Measurements from ENCODE around the gene PRAMEF13.
"Not testable (repeated sequence)": the region's sequence is repeated elsewhere in the genome, so short reads cannot be mapped to it uniquely, and the experiment has no call there.

The PRAMEF13 gene, protein sequence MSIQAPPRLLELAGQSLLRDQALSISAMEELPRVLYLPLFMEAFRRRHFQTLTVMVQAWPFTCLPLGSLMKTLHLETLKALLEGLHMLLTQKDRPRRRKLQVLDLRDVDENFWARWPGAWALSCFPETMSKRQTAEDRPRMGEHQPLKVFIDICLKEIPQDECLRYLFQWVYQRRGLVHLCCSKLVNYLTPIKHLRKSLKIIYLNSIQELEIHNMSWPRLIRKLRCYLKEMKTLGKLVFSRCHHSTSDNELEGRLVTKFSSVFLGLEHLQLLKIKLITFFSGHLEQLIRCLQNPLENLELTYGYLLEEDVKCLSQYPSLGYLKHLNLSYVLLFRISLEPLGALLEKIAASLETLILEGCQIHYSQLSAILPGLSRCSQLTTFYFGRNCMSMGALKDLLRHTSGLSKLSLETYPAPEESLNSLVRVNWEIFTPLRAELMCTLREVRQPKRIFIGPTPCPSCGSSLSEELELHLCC

DNA sequence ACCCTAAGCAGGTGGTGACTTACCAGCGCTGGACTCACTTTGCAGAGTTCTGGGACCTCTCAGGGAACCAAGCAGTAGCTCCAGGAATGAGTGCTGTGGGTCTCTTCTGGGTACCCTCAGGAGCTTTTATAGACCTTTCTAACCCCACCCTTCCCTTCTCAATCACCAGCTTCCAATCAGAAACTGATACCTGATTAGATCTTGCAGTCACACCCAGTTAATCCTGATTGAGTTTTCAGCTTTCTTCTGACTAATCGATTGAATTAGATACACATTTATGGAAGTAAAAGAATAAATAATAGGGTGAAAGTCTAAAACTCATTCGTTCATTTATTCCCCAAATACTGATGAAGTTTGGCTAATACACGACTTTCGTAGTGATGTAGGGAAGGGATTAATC lies at the start of gene PRAMEF13:
Gene PRAMEF13 (minus strand): TSS at position 101 of the 400 bp plus-strand sequence. CDS start 1,820 bp downstream, outside the sequence.
- not testable (repeated sequence) for H3K27me3 ChIP-seq (ENCODE audit: control insufficient read depth, low read length); H3K4me3 ChIP-seq (ENCODE audit: low read length); H3K36me3 ChIP-seq (ENCODE audit: control insufficient read depth, low read length); H3K79me2 ChIP-seq (ENCODE audit: control insufficient read depth, low read length); H3K9me3 ChIP-seq (ENCODE audit: control insufficient read depth, insufficient read depth, low read length); H3K4me2 ChIP-seq (ENCODE audit: low read length); H3K4me1 ChIP-seq (ENCODE audit: control insufficient read depth, low read length); H3F3A ChIP-seq (ENCODE audit: control insufficient read depth, insufficient read depth); H4K20me1 ChIP-seq (ENCODE audit: control insufficient read depth, insufficient read depth, low read depth, low read length); H3K27ac ChIP-seq (ENCODE audit: low read depth, low read length); H3K9me2 ChIP-seq (replicated peaks; ENCODE audit: control insufficient read depth, low read length)

GRCh38 chr1:13247122-13247521 lies 45.9 kb upstream of the PRAMEF13 start:
- not testable (repeated sequence) for H3K79me2 ChIP-seq (ENCODE audit: control insufficient read depth, low read length); H3F3A ChIP-seq (ENCODE audit: control insufficient read depth, insufficient read depth); H3K4me2 ChIP-seq (ENCODE audit: low read length); H3K27me3 ChIP-seq (ENCODE audit: control insufficient read depth, low read length); H4K20me1 ChIP-seq (ENCODE audit: control insufficient read depth, insufficient read depth, low read depth, low read length); H3K9me3 ChIP-seq (ENCODE audit: control insufficient read depth, insufficient read depth, low read length); H3K4me3 ChIP-seq (ENCODE audit: low read length); H3K4me1 ChIP-seq (ENCODE audit: control insufficient read depth, low read length); H3K36me3 ChIP-seq (ENCODE audit: control insufficient read depth, low read length); H3K9me2 ChIP-seq (replicated peaks; ENCODE audit: control insufficient read depth, low read length); H3K27ac ChIP-seq (ENCODE audit: low read depth, low read length)

GRCh38 chr1:13246554-13246871 lies 45.3 kb upstream of the PRAMEF13 start:
- H3K9me3 ChIP-seq (ENCODE audit: control insufficient read depth, insufficient read depth, low read length); H3K4me1 ChIP-seq (ENCODE audit: control insufficient read depth, low read length); H3K79me2 ChIP-seq (ENCODE audit: control insufficient read depth, low read length); H3K27me3 ChIP-seq (ENCODE audit: control insufficient read depth, low read length); H3F3A ChIP-seq (ENCODE audit: control insufficient read depth, insufficient read depth); H3K36me3 ChIP-seq (ENCODE audit: control insufficient read depth, low read length); H3K4me3 ChIP-seq (ENCODE audit: low read length); H4K20me1 ChIP-seq (ENCODE audit: control insufficient read depth, insufficient read depth, low read depth, low read length); H3K9me2 ChIP-seq (replicated peaks; ENCODE audit: control insufficient read depth, low read length); H3K27ac ChIP-seq (ENCODE audit: low read depth, low read length); H3K4me2 ChIP-seq (ENCODE audit: low read length): not testable (repeated sequence)

DNA sequence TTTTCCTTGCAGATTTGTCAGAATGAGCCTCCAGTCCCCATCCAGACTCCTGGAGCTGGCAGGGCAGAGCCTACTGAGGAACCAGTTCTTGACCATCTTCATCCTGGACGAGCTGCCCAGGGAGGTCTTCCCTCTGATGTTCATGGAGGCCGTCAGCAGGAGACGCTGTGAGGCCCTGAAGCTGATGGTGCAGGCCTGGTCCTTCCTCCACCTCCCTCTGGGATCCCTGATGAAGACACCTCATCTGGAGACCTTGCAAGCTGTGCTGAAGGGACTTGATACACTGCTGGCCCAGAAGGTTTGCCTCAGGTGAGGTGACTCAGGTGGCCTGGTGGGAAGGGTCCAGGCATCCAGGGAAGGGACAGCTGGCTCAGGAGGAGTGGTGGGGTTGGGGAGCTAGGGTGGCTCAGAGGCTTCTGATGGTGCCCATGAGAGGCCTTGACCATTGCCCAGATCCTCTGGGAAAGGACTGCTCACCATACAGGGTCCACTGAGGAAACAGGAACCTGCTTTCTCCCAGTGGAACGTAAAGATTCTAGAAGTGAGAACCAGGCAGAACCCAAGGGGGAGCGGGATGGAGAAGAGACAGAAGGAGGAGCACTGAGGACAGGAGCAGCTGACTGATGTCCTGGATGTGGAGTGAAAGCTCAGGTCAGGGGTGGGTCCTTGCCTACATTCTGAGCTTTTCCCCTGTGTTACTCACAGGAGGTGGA lies 44.8 kb upstream of the PRAMEF13 start:
- H3K36me3 ChIP-seq (ENCODE audit: control insufficient read depth, low read length); H3K4me2 ChIP-seq (ENCODE audit: low read length); H3K27ac ChIP-seq (ENCODE audit: low read depth, low read length); H3F3A ChIP-seq (ENCODE audit: control insufficient read depth, insufficient read depth); H3K27me3 ChIP-seq (ENCODE audit: control insufficient read depth, low read length); H3K4me3 ChIP-seq (ENCODE audit: low read length); H3K4me1 ChIP-seq (ENCODE audit: control insufficient read depth, low read length); H3K79me2 ChIP-seq (ENCODE audit: control insufficient read depth, low read length); H3K9me3 ChIP-seq (ENCODE audit: control insufficient read depth, insufficient read depth, low read length); H3K9me2 ChIP-seq (replicated peaks; ENCODE audit: control insufficient read depth, low read length); H4K20me1 ChIP-seq (ENCODE audit: control insufficient read depth, insufficient read depth, low read depth, low read length): not testable (repeated sequence)

DNA sequence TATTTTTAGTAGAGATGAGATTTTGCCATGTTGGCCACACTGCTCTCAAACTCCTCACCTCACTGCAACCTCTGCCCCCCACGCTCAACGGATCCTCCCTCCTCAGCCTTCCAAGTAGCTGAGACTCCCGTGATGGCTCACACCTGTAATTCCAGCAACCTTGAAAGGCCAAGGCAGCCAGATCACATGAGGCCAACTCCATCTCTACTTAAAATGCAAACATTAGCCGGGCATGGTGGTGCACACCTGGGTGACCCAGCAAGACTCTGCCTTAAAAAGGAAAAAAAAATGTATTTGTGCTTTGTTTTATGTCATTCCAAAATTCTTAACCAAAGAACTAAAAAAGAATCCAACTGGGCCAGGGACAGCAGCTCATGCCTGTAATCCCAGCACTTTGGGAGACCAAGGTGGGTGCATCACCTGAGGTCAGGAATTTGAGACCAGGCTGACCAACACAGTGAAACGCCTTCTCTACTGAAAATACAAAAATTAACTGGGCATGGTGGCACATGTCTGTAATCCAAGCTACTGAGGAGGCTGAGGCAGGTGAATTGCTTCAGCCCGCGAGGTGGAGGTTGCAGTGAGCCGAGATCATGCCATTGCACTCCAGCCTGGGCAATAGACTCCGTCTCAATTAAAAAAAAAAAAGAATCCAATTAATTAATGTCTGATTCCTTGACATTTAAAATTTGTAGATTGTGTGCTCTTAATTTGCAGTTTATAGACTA lies 42.5 kb upstream of the PRAMEF13 start:
- H4K20me1 ChIP-seq (ENCODE audit: control insufficient read depth, insufficient read depth, low read depth, low read length); H3K9me3 ChIP-seq (ENCODE audit: control insufficient read depth, insufficient read depth, low read length); H3F3A ChIP-seq (ENCODE audit: control insufficient read depth, insufficient read depth); H3K27ac ChIP-seq (ENCODE audit: low read depth, low read length); H3K79me2 ChIP-seq (ENCODE audit: control insufficient read depth, low read length); H3K27me3 ChIP-seq (ENCODE audit: control insufficient read depth, low read length); H3K4me3 ChIP-seq (ENCODE audit: low read length); H3K4me2 ChIP-seq (ENCODE audit: low read length); H3K9me2 ChIP-seq (replicated peaks; ENCODE audit: control insufficient read depth, low read length); H3K36me3 ChIP-seq (ENCODE audit: control insufficient read depth, low read length); H3K4me1 ChIP-seq (ENCODE audit: control insufficient read depth, low read length): not testable (repeated sequence)

DNA sequence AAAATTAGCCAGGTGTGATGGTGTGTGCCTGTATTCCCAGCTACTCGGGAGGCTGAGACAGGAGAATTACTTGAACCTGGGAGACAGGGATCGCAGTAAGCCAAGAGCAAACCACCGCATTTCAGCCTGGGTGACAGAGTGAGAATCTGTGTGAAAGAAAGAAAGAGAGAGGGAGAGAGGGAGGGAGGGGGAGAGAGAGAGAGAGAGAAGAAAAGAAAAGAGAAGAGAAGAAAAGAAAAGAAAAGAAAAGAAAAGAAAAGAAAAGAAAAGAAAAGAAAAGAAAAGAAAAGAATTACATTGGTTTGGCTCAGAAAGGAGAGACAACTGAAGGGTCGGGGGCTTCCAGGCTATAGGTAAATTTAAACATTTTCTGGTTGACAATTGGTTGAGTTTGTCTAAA lies 38.4 kb upstream of the PRAMEF13 start:
- not testable (repeated sequence) for H3K4me2 ChIP-seq (ENCODE audit: low read length); H3K4me1 ChIP-seq (ENCODE audit: control insufficient read depth, low read length); H3K27me3 ChIP-seq (ENCODE audit: control insufficient read depth, low read length); H3K4me3 ChIP-seq (ENCODE audit: low read length); H3K27ac ChIP-seq (ENCODE audit: low read depth, low read length); H3F3A ChIP-seq (ENCODE audit: control insufficient read depth, insufficient read depth); H4K20me1 ChIP-seq (ENCODE audit: control insufficient read depth, insufficient read depth, low read depth, low read length); H3K36me3 ChIP-seq (ENCODE audit: control insufficient read depth, low read length); H3K9me2 ChIP-seq (replicated peaks; ENCODE audit: control insufficient read depth, low read length); H3K9me3 ChIP-seq (ENCODE audit: control insufficient read depth, insufficient read depth, low read length); H3K79me2 ChIP-seq (ENCODE audit: control insufficient read depth, low read length)

DNA sequence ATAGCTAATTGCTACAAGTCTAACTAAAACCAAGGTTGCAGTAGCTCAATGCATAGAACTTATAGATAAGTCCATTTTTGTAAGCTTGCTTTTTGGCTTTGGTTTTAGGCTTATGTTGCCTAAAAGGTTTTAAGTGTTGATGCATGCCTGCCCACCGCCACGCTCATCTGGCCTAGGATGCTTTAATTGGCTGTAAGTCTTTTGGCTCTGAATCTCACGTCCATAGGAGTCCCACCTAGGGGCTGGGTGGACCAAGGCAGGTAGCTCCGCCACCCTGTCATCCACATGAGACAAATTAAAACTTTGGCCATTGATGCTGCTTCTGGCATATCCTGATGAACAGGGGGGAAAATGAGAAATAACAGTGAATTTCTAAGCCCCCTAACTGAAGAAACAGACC lies 36.4 kb upstream of the PRAMEF13 start:
- not testable (repeated sequence) for H3K9me3 ChIP-seq (ENCODE audit: control insufficient read depth, insufficient read depth, low read length); H4K20me1 ChIP-seq (ENCODE audit: control insufficient read depth, insufficient read depth, low read depth, low read length); H3K9me2 ChIP-seq (replicated peaks; ENCODE audit: control insufficient read depth, low read length); H3K4me3 ChIP-seq (ENCODE audit: low read length); H3K27ac ChIP-seq (ENCODE audit: low read depth, low read length); H3K4me2 ChIP-seq (ENCODE audit: low read length); H3K4me1 ChIP-seq (ENCODE audit: control insufficient read depth, low read length); H3K79me2 ChIP-seq (ENCODE audit: control insufficient read depth, low read length); H3K27me3 ChIP-seq (ENCODE audit: control insufficient read depth, low read length); H3F3A ChIP-seq (ENCODE audit: control insufficient read depth, insufficient read depth); H3K36me3 ChIP-seq (ENCODE audit: control insufficient read depth, low read length)

- not testable (repeated sequence) for H3K9me3 ChIP-seq (ENCODE audit: control insufficient read depth, insufficient read depth, low read length); H3F3A ChIP-seq (ENCODE audit: control insufficient read depth, insufficient read depth)
Observed at GRCh38 chr1:13234057-13234456, 32.8 kb upstream of the PRAMEF13 start.

More at GRCh38 chr1:13234057-13234456, 32.8 kb upstream of the PRAMEF13 start:
- not testable (repeated sequence) for H3K4me2 ChIP-seq (ENCODE audit: low read length); H3K79me2 ChIP-seq (ENCODE audit: control insufficient read depth, low read length); H3K27ac ChIP-seq (ENCODE audit: low read depth, low read length); H3K36me3 ChIP-seq (ENCODE audit: control insufficient read depth, low read length); H4K20me1 ChIP-seq (ENCODE audit: control insufficient read depth, insufficient read depth, low read depth, low read length); H3K4me1 ChIP-seq (ENCODE audit: control insufficient read depth, low read length); H3K4me3 ChIP-seq (ENCODE audit: low read length); H3K27me3 ChIP-seq (ENCODE audit: control insufficient read depth, low read length); H3K9me2 ChIP-seq (replicated peaks; ENCODE audit: control insufficient read depth, low read length)

Measured in DOHH2 (cell line).